ENCODE data around the gene HTRA3.

HTRA3 gene

DNA sequence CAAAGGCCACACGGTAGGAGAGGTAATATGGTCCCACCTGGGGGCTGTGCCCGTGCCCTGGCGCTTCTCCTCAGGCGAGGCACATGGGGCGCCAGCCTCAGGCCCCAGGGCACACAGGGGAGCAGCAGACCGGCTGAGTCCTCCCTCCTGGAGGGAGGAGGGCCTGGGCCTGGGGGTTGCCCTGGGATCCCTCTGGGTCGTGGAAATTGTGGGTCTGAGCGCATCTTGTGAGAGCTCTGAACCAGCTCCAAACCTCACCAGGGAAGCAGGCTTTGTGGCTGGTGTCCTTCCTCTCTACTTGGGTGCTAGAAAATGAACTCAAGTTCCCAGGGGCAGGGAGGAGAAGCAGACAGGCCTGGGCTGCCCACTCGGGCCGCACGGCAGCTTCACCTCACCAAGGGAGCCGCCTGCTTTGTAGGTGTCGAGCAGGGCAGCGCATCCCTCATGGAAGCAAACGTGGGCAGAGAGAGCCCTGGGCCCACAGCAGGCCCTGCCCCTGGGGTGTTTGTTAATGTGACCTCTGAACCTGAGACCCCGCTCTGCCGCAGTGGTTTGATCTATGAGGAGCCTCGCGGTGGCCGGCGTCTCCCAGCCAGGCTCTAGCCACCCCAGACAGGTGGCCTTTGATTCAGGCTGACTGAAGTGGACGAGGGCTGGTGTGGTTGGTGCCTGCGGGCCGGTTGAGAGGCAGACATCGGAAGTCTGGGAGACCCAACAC is 10.8 kb downstream of the HTRA3 start:
- DNase-seq (ENCODE audit: low read depth in 2 of 2) = no peak

DNA sequence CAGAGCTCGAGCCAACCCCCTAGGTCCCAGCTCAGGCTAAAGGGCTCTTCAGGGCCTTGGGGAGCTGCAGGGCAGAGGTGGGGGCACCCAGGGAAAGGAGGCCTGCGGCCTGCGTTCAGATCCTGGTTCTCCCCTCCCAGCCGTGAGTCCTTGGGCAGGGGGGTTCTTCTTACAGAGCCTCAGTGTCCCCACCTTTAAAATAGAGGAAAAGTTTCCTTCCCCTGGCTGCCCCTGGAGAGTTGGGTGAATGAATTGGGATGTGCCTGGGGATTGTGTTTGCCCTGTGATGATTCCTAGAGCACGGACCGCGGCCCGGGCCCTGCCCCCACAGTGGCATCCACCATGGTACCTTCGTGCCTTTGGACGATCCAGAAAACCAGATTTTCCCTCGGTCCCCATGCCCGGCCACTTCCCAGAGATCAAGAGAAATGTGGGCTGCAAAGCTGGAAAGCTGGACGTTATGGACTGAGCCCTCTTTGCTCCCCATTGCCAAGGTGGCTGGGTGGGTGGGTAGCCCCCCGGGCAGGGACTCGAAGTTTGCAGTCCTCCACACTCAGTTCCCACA is 11.4 kb downstream of the HTRA3 start:
- DNase-seq (ENCODE audit: low read depth in 2 of 2) = no peak

DNA sequence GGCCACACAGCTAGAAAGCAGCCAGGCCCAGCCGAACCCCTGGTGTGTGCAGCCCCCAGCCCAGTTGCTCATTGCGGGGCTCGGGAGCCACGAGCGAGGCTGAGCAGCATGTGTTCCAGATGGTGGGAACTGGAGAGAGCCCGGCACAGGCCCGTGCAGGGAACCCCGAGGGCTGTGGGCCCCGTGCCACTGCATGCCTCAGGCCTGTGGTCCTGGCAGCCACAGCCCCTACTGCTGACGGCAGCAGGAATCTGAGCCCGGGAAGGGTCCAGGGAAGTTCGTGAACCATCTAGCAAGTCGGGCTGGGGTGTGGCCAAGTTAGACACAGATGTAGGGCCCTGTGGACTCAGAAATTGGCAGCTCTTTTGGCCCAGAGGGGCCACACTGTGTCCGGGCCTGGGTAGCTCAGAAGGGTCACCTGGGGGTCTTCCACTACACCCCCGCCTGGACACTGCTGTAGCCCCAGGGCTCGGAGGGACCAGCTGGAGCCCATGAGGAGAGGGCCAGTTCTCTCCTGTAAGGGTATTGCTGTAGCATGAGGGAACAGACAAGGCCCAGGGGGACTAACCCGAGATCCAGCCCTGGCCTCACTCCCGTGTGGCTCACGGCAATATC is 12.1 kb downstream of the HTRA3 start:
- DNase-seq (ENCODE audit: low read depth in 2 of 2) = no peak

DNA sequence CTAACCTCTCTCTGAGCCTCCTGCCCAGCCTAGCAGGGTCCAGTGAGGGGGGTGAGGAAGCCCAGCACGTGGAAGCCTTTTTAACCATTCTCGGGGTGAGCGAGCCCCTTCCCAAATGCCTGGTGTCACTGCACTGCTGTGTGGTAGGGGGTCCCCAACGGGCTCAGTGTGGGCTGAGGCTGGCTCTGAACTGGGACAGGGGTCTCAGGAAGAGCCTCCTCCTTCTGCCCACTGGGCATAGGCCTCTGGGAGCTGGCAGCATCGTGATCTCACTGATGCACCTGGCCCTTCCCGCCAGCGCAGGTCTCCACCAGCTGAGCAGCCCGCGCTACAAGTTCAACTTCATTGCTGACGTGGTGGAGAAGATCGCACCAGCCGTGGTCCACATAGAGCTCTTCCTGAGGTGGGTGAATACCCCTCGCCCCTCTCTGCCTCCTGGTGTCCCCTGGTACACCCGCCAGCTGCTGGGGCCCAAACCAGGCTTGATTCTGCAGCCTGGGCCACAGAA is 12.6 kb downstream of the HTRA3 start:
- DNase-seq (ENCODE audit: low read depth in 2 of 2) = no peak

DNA sequence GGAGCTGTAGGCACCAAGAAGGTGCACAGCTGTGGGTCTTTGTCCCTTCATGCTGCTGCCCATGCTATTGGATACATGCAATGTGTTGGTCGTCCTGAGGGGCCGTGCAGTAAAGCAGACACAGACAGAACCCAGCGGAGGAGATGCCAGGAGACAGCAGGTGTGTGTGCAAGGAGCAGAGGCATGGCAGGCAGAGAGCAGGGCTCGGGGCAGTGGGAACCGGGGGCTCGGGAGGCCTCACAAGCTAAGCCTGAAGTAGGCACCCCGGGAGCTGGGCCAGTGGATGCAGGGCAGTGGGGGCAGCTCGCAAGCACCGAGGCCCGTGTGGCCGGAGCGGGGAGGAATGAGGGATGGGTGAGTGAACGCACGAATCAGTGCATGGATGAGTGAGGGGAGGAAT is 13.2 kb downstream of the HTRA3 start:
- no peak for DNase-seq (ENCODE audit: low read depth in 2 of 2)

DNA sequence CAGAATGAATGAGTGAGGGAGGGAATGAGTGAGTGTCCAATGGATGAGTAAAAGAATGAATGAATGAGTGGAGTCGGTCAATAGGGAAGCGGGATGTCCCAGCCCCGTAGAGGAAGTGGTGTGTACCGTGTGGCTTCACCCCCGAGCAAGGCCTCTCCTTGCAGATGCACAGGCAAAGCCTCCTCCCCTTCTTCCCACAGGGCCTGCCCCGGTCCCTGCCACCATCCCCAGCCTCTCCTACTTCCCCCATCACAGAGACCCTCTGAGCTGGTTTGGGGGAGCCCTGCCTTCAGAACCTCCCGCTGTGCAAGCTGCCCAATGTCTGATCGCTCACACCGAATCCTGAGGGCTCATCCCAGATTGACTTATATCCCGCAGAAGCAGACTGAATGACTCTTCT is 13.6 kb downstream of the HTRA3 start:
- no peak for DNase-seq (ENCODE audit: low read depth in 2 of 2)

DNA sequence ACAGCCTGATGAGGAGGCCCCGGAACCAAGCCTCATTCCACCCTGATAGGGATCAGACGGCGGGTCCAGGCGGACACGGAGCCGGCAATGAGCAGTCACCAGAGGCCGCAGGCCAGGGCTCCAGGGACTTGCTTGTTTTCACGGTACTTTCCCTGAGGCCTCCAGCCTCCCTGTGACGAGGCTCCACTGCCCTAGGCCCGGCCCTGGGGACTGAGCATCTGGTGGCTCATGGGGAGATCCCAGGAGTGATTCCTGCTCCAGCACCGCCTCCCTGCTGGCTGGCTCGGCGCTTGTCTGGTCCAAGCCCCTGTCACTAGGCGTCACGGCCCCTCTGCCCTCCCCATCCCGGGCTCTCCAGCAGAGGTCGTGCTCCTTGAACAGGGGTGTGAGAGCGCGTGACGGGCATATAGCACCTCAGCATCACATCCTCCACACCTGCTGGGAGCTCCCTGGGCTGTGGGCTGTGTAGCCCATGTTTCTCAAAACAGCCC is 14.1 kb downstream of the HTRA3 start:
- no peak for DNase-seq (ENCODE audit: low read depth in 2 of 2)

DNA sequence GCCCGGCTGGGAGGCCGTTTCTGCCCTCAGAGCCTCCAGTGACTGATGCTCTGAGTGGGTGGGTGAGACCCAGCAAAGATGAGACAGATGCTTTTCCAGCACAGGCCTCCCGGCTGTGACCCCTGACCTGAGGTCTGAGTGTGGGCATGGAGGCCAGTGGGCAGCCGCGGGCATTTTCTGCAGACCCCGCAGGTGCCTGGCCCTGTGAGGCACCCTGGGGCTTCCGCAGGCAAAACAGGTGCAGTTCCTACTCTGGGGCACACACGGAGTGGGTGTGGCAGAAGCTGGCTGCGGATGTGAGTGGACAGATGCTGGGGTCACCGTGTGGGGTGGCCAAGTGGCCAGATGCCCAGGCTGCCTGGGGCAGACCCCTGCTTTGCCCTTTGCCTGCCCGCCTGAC is 14.8 kb downstream of the HTRA3 start:
- no peak for DNase-seq (ENCODE audit: low read depth in 2 of 2)

DNA sequence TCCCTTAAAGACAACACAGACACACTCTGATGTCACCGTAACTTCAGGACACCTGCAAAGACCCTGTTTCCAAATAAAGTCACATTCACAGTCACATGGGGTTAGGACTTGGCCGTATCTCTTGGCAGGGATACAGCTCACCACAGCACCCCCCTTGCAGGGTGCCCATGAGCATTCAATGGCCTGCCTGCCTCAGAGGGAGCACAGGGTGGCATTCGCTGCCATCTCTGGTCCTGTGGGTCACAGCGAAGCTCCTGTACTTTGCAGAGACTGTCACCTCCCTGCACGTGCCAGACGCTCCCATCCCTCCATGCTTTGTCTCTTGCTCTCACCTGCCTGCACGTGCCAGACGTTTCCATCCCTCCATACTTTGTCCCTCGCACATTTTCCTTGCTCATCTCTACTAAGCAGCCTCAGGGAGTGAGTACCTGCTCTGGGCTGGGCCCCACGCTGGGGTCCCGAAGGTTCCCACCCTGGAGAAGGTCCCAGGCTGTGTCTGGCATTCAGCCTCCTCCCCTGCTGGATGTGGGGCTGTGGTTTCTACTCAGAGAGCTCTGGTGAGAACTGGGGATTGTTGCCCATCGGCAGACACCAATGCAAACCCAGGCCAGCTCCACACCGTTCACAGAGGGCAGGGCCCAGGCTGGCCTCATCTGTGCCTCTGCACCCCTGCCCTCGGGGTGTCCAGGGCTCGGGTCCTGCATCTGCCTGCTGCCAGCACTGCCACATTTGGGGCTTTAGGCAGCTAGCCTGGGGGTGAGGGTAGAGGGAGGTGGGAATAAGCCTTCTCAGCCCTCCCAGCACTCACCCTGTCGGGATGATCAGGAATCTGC is 15.8 kb downstream of the HTRA3 start:
- no peak for DNase-seq (ENCODE audit: low read depth in 2 of 2)

DNA sequence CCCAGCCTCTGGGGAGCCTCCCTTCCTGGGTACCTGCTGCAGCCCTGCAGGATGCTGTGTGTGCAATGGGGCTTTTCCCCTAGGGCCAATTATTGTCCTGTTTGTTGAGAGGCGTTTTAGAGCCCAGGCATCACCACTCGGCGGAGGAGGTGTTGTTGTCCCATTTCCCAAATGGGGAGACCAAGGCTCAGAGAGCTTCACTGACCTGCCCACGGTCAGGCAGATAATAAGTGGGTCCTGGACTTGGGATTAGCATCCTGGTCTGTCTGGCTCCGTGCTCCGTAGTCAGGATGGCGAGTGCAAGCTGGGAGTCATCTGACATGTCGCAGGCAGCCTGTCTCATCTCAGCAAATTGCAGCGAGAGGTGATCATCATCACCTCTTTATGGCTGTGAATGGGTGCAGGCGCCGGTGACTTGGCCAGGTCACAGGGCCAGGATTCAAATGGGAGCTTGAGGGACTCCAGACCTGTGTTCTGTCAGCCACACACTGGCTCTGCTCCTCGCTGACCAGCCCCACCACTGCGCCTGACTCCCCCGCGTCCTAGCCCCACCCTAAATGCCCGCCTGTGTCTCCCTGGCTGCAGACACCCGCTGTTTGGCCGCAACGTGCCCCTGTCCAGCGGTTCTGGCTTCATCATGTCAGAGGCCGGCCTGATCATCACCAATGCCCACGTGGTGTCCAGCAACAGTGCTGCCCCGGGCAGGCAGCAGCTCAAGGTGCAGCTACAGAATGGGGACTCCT is 16.6 kb downstream of the HTRA3 start:
- DNase-seq (ENCODE audit: low read depth in 2 of 2) = no peak

DNA sequence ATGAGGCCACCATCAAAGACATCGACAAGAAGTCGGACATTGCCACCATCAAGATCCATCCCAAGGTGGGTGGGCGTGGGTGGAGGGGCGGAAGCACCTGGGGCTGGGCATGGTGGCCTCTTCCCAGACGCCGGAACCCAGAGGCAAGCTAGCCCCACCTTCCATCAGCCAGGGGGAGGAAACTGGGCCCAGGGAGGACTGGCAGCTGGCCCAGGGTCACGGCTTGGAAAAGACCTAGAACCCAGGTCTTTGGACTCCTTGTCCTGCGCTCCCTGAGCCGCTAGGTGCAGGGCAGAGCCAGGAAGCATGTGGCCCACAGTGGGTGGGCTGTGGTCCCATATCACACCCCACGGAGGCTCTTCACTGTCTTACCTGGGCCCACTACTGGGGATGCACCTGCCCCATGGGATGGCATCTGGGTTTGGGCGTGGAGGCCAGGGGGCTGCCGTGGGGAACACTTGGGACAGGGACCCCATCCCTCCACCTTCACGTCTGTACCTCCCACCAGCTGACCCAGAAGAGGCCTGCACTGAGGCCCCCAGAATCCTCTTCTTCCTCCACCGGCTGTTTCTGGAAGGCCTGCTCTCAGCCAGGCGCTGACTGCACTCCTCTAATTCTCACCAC is 17.3 kb downstream of the HTRA3 start:
- DNase-seq (ENCODE audit: low read depth in 2 of 2) = no peak

DNA sequence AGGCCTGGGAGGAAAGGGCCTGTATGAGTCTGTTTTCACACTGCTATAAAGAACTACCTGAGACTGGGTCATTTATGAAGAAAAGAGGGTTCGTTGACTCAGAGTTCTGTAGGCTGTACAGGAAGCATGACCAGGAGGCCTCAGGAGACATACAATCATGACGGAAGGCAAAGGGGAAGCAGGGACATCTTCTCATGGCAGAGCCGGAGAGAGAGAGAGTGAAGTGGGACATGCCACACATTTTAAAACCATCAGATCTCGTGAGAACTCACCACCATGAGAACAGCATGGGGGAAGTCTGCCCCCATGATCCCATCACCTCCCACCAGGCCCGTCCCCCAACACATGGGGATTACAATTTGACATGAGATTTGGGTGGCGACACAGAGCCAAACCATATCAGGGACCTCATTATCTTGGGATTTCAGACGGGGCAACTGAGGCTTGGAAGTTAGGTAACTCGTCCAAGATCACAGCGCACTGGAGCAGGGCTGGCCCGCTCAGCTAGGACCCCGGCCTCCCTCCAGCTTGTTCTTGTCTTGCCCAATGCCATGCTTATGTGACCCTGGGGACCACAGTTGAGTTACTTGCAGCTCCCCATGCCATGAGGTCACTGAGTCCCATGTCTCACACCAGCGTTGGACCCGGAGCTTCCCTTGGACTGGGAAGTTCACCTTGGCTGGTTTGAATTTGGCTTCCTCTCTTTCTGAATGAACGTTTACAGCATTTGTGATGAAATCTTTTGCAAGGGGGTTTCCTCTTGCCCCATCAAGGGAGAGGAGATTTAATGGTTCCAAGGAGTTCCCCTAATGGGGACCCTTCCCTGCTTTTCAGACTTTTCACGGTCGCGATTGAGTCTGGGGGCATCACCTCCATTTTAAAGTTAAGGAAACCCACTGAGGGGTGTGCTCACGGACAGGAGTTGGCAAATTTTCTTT is 18.1 kb downstream of the HTRA3 start:
- no peak for DNase-seq (ENCODE audit: low read depth in 2 of 2)

DNA sequence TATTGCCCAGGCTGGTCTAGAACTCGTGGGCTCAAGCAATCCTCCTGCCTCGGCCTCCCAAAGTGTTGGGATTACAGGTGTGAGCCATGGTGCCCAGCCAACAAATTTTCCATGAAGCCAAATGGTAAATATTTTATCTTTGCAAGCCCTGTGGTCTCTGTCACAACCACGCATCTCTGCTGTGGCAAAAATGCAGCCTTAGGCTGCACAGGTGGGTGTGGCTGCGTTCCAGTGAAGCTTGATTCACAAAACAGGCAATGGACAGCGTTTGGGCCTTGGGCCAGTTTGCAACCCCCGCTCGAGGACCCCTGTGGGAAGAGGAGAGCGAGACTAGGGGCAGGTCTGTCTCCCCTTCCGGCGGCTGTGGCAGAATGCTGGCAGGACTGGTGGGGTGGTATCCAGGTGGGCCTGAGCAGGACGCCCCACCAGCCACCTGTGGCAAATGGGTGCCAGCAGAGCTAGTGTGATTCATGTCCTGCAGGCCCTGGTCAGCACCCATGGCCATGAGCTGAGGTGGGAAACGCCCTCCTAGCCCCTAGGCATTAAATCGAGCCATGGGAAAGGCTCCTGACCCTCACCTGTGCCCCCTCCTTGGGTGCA is 19.7 kb downstream of the HTRA3 start:
- no peak for DNase-seq (ENCODE audit: low read depth in 2 of 2)

DNA sequence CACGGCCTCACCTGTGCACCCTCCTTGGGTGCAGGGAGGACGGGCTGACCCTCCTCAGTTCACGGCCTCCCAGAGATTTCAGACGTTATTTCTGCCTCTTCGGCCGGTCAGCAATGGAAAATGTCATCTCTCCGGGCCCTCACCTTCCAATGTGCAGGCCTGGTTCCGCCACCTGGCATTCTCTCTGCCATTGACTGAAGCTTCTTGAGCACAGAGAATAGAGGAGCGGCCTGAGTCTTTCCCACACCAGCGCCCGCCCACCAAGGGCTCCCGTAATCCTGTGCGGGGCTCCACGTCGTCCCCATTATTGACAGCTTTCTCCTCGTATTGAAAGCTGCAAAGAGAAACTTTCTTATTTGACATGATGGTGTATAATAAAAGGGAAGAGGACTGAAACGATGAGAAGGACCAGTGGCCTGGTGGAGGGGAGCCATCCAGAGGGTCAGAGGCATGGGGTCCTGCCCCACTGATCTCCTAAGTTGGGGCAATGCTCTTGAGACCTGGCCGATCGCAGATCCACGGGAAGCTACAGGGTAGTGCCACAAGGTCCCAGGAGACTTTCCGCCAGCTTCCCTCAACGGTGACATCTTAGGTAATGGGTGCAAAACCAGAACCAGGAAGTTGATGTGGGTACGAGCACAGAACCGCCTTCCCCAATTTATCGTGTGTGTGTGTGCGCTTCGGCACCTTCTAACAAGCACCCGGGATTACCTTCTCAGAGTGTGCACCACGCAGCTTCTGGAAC is 20.6 kb downstream of the HTRA3 start:
- no peak for DNase-seq (ENCODE audit: low read depth in 2 of 2)

DNA sequence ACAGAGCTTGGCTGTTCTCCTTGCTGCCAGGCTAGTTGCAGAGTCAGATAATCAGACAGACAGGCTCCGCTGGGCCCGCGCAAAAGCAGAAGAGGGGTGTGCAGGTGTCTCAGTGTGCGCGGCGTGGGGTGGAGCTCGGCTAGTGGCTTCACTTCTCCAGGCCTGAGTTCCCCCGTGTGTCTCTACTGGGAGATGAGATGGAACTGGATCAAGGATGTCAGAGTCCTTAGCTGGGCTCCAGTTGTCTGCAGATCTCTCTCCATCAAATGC is 21.1 kb downstream of the HTRA3 start:
- DNase-seq (ENCODE audit: low read depth in 2 of 2) = no peak

DNA sequence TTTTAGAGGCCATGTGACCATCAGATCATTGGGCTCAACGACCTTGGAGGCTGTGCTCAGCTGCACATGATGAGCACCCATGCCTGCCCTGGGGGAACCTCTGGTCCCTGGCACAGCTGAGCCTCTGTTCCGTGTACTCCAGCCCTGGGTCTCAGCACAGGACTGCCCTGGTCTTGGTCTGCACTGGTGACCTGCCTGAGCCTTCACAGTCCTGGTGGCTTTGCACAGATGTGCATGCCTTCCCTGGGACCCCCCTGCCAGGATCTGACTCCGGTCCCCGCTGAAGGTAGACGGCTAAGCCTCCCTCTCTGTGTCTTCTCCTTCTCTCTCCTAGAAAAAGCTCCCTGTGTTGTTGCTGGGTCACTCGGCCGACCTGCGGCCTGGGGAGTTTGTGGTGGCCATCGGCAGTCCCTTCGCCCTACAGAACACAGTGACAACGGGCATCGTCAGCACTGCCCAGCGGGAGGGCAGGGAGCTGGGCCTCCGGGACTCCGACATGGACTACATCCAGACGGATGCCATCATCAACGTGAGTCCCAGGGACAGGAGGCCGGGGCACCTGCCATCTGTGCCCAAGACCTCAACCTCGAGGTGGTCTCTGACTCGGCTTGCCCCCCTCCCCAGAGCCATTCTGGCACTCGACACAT is 21.6 kb downstream of the HTRA3 start:
- no peak for DNase-seq (ENCODE audit: low read depth in 2 of 2)

DNA sequence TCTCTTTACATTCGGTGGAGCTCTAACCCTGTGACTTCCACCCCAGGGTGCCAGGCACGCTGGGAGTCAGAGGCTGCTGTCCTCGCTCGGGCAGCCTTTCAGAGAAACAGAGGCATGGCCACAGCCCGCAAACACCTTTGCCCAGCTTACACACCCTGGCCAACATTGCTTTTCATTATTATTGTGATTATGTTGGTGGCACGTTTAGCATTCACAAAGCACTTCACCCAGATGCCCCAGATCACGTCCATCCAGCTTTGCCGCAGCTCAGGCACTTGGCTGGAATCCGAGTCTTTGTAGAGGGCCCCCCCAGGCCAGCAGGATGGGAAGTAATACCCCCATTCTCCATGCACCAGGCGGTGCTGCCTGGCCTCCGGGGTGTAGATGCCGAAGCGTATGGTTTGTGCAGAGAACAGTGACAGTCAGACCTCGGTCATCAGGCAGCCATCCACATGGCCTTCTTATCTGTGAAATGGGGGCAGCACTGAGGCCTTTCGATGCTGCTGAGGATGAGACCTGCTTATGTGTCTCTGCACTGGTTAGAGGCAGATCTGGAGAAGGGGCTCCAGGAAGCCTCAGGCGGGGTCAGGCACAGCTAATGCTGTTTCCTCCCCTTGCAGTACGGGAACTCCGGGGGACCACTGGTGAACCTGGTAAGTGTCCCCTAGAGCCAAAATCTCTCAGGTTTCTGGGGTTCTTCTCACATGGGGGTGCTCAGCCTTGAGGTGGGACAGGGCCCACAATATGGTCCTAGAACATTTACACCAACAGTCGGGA is 22.3 kb downstream of the HTRA3 start:
- no peak for DNase-seq (ENCODE audit: low read depth in 2 of 2)

Measured in stimulated activated CD8-positive, alpha-beta memory T cell treated with anti-CD3 and anti-CD28 coated beads, Interleukin-2, amount 100 ng/mL, for 1 hour (primary cell).